Liver (tissue), 3 donors: ENCODE measurements around the gene RACGAP1.

ENCODE experiments used
- CTCF ChIP-seq: fragments of 150-350 bp; IDR thresholded peaks from 2 replicates; pipeline ENCODE4 v1.5.1; 2017; ENCODE audit warnings: improper control_type of control experiment, low read depth, low read length; ENCODE audit not compliant: missing input control
- RAD21 ChIP-seq, 2 donors: IDR thresholded peaks; 2 replicates each; pipeline ENCODE4 v1.6.1; 2016; ENCODE audit warnings: antibody characterized with exemption in 2 of 2, mild to moderate bottlenecking in 2 of 2
- REST ChIP-seq: IDR thresholded peaks from 2 replicates; pipeline ENCODE4 v1.6.1; 2016; ENCODE audit warnings: antibody characterized with exemption, mild to moderate bottlenecking
- donor health status: healthy.
- donor health status: healthy.

- TF ChIP-seq REST (no peak), RAD21 (IDR thresholded peaks at IDR 0.05) (no peak), CTCF (no peak)
Observed at GRCh38 chr12:50043308-50043707, 18.0 kb upstream of the RACGAP1 start.
